ENCODE results near the gene MRPL53.

MRPL53 gene

GRCh38 chr2:74427551-74427950 lies 44.9 kb downstream of the MRPL53 start:
- no peak for TF ChIP-seq POLR2A (IDR thresholded peaks at IDR 0.05; ENCODE audit: low read depth, low read length)
- DNase-seq (ENCODE audit: insufficient read length, low spot score) = no peak
- no peak for FAIRE-seq

- no peak for DNase-seq (ENCODE audit: insufficient read length, low spot score)
- no peak for TF ChIP-seq POLR2A (IDR thresholded peaks at IDR 0.05; ENCODE audit: low read depth, low read length)
- no peak for FAIRE-seq
Observed at GRCh38 chr2:74426181-74426758, 46.2 kb downstream of the MRPL53 start.

- TF ChIP-seq POLR2A (IDR thresholded peaks at IDR 0.05; ENCODE audit: low read depth, low read length) = no peak
- DNase-seq (ENCODE audit: insufficient read length, low spot score) (peak; percentile 79), FAIRE-seq (no peak)
Observed at GRCh38 chr2:74425523-74425922, 47.0 kb downstream of the MRPL53 start.

- FAIRE-seq (no peak), DNase-seq (ENCODE audit: insufficient read length, low spot score) (no peak)
Observed at GRCh38 chr2:74424995-74425406, 47.5 kb downstream of the MRPL53 start.

GRCh38 chr2:74424139-74424992 lies 48.1 kb downstream of the MRPL53 start:
- FAIRE-seq (no peak), DNase-seq (ENCODE audit: insufficient read length, low spot score) (no peak)
- no peak for TF ChIP-seq POLR2A (IDR thresholded peaks at IDR 0.05; ENCODE audit: low read depth, low read length)

More at GRCh38 chr2:74424995-74425406, 47.5 kb downstream of the MRPL53 start:
- TF ChIP-seq POLR2A (IDR thresholded peaks at IDR 0.05; ENCODE audit: low read depth, low read length) = no peak

- no peak for DNase-seq (ENCODE audit: insufficient read length, low spot score)
- FAIRE-seq = no peak
- TF ChIP-seq POLR2A (IDR thresholded peaks at IDR 0.05; ENCODE audit: low read depth, low read length) = no peak
Observed at GRCh38 chr2:74423231-74424095, 49.0 kb downstream of the MRPL53 start.
